ENCODE data around the gene NFASC. TPM values are rescaled to one million over a fixed set of nuclear protein-coding genes. Genes with fewer than 3 reads are reported as not detected.

The NFASC gene
- total RNA-seq, 1 experiment from 2014 or later, result 20.1 TPM

- no peak for TF ChIP-seq AR (CRISPR knock-in tag; IDR thresholded peaks at IDR 0.05)
- TF ChIP-seq ETV6 (CRISPR knock-in tag; IDR thresholded peaks at IDR 0.05), result no peak
- TF ChIP-seq MYBL2 (CRISPR knock-in tag; IDR thresholded peaks at IDR 0.05), result no peak
- TF ChIP-seq E2F5 (CRISPR knock-in tag; IDR thresholded peaks at IDR 0.05), result no peak
Measured at GRCh38 chr1:204970937-204971336, 100.3 kb downstream of the NFASC start (continued).

- ATAC-seq (no peak), DNase-seq (ENCODE audit: low spot score) (no peak)
- no peak for TF ChIP-seq HMGXB4 (CRISPR knock-in tag; IDR thresholded peaks at IDR 0.05)
- no peak for TF ChIP-seq NFE2L1 (CRISPR knock-in tag; IDR thresholded peaks at IDR 0.05)
- TF ChIP-seq ZNF671 (CRISPR knock-in tag; IDR thresholded peaks at IDR 0.05), result no peak
- no peak for TF ChIP-seq NR2C2 (CRISPR knock-in tag; IDR thresholded peaks at IDR 0.05)
- no peak for TF ChIP-seq ATF1 (CRISPR knock-in tag; IDR thresholded peaks at IDR 0.05)
- no peak for TF ChIP-seq ZNF121 (CRISPR knock-in tag; IDR thresholded peaks at IDR 0.05)
- no peak for TF ChIP-seq MXD4 (CRISPR knock-in tag; IDR thresholded peaks at IDR 0.05; ENCODE audit: borderline replicate concordance)
- CTCF ChIA-PET, result interaction anchor here (0.6 to 1.6 kb wide), 5 partner anchors 50 to 164 kb away, joined by 3 to 11 read pairs (median 4); no protein-coding TSS in a partner anchor
- no peaks in the 10 kb centered on the region for H3K27me3 Mint-ChIP-seq (ENCODE audit: low read depth)
- H3K9me3 Mint-ChIP-seq, result no peaks in the 10 kb centered on the region
- POLR2A ChIA-PET, result no interaction called here
- H3K27ac Mint-ChIP-seq, result no peak overlapping the region
- no peaks in the 10 kb centered on the region for H3K4me1 Mint-ChIP-seq
- H3K36me3 Mint-ChIP-seq, result no peaks in the 10 kb centered on the region
- H3K4me3 Mint-ChIP-seq, result no peak overlapping the region
Measured at GRCh38 chr1:204971517-204972336, 101.1 kb downstream of the NFASC start.

GRCh38 chr1:204972426-204972825, 101.8 kb downstream of the NFASC start:
- ATAC-seq (no peak), DNase-seq (ENCODE audit: low spot score) (no peak)
- Mint-ChIP-seq H3K9me3 (no peaks in the 10 kb centered on the region), H3K27ac (no peak overlapping the region), H3K27me3 (ENCODE audit: low read depth) (no peaks in the 10 kb centered on the region), H3K4me1 (no peaks in the 10 kb centered on the region), H3K4me3 (no peak overlapping the region), H3K36me3 (no peaks in the 10 kb centered on the region)
- CTCF ChIA-PET, result interaction anchor here (1.1 to 1.6 kb wide), 4 partner anchors 49 to 165 kb away, joined by 3 to 11 read pairs (median 6); no protein-coding TSS in a partner anchor
- POLR2A ChIA-PET, result no interaction called here
- no peak for TF ChIP-seq FOXP1 (CRISPR knock-in tag; IDR thresholded peaks at IDR 0.05; ENCODE audit: borderline replicate concordance)
- TF ChIP-seq MXD4 (CRISPR knock-in tag; IDR thresholded peaks at IDR 0.05; ENCODE audit: borderline replicate concordance), result no peak
- no peak for TF ChIP-seq RORB (CRISPR knock-in tag; IDR thresholded peaks at IDR 0.05)
- TF ChIP-seq ZMAT4 (CRISPR knock-in tag; IDR thresholded peaks at IDR 0.05), result no peak
- no peak for TF ChIP-seq MYBL2 (CRISPR knock-in tag; IDR thresholded peaks at IDR 0.05)
- TF ChIP-seq HMGXB4 (CRISPR knock-in tag; IDR thresholded peaks at IDR 0.05), result no peak
- TF ChIP-seq PRDM15 (CRISPR knock-in tag; IDR thresholded peaks at IDR 0.05), result no peak
- no peak for TF ChIP-seq ZNF263 (CRISPR knock-in tag; IDR thresholded peaks at IDR 0.05; ENCODE audit: low read depth)
- TF ChIP-seq SP1 (CRISPR knock-in tag; conservative IDR thresholded peaks at IDR 0.05), result no peak
- TF ChIP-seq FOXJ3 (CRISPR knock-in tag; IDR thresholded peaks at IDR 0.05; ENCODE audit: borderline replicate concordance), result no peak
- TF ChIP-seq ZNF138 (CRISPR knock-in tag; conservative IDR thresholded peaks at IDR 0.05), result no peak

Data from WTC11 (cell line).